ENCODE results near the gene SDR9C7. TPM values are rescaled to one million over a fixed set of nuclear protein-coding genes. Genes with fewer than 3 reads are reported as not detected.
"Not testable (repeated sequence)": the region's sequence is repeated elsewhere in the genome, so short reads cannot be mapped to it uniquely, and the experiment has no call there.

The SDR9C7 gene
- total and polyA plus RNA-seq, 12 donors: 0.06 TPM; not detected in 11

GRCh38 chr12:56908136-56908535, 26.1 kb downstream of the SDR9C7 start:
- no peak overlapping the region for H3K4me3 ChIP-seq
- intact Hi-C loops (cut with DNase I): no loop called here
- DNase-seq: no peak
- H3K27me3 ChIP-seq: no peaks in the 10 kb centered on the region
- H3K36me3 ChIP-seq (replicated peaks in 1 of 2): no peaks in the 10 kb centered on the region
- TF ChIP-seq CTCF (IDR thresholded peaks at IDR 0.05) (no peak), POLR2A (IDR thresholded peaks at IDR 0.05) (no peak)
- no peaks in the 10 kb centered on the region for H3K4me1 ChIP-seq (replicated peaks in 1 of 2)
- H3K27ac ChIP-seq: no peak overlapping the region
- 74 to 88% (median 79%) methylated on average over 3 to 5 of the region's 5 CpGs; no CpG with 5 or more reads in 1 of the 4 donors for WGBS, 4 donors
- no peaks in the 10 kb centered on the region for H3K9me3 ChIP-seq (replicated peaks in 1 of 3)

- no peak for TF ChIP-seq POLR2A (IDR thresholded peaks at IDR 0.05)
- TF ChIP-seq CTCF (IDR thresholded peaks at IDR 0.05): no peak
- Histone ChIP-seq H3K36me3 (replicated peaks in 1 of 2) (no peaks in the 10 kb centered on the region), H3K9me3 (replicated peaks in 1 of 3) (peaks cover 0 to 6% (median 0%) of the 10 kb centered on the region in 3 donors), H3K4me1 (replicated peaks in 1 of 2) (no peaks in the 10 kb centered on the region), H3K27ac (no peak overlapping the region), H3K4me3 (no peak overlapping the region), H3K27me3 (no peaks in the 10 kb centered on the region)
- DNase-seq: no peak
- 68 to 84% (median 77%) methylated on average over 1 of the region's 1 CpG for WGBS, 4 donors
- intact Hi-C loops (cut with DNase I): no loop called here
These were observed 28.4 kb downstream of the SDR9C7 start for GRCh38 chr12:56905852-56906251.

GRCh38 chr12:56903374-56903773, 30.8 kb downstream of the SDR9C7 start:
- Histone ChIP-seq H3K4me1 (replicated peaks in 1 of 2) (no peaks in the 10 kb centered on the region), H3K27me3 (no peaks in the 10 kb centered on the region), H3K36me3 (replicated peaks in 1 of 2) (no peaks in the 10 kb centered on the region), H3K4me3 (no peak overlapping the region), H3K27ac (no peak overlapping the region), H3K9me3 (replicated peaks in 1 of 3) (peaks cover 0 to 13% (median 0%) of the 10 kb centered on the region in 3 donors)
- TF ChIP-seq CTCF (IDR thresholded peaks at IDR 0.05) (no peak), POLR2A (IDR thresholded peaks at IDR 0.05) (no peak)
- intact Hi-C loops (cut with DNase I): no loop called here
- WGBS, 4 donors: 33 to 53% (median 44%) methylated on average over 1 of the region's 1 CpG
- no peak for DNase-seq

- H3K4me1 ChIP-seq (replicated peaks in 1 of 2); H3K27ac ChIP-seq; DNase-seq; intact Hi-C loops (cut with DNase I); H3K27me3 ChIP-seq; H3K4me3 ChIP-seq; H3K36me3 ChIP-seq (replicated peaks in 1 of 2): not testable (repeated sequence)
- H3K9me3 ChIP-seq (replicated peaks in 1 of 3): peaks cover 0 to 13% (median 0%) of the 10 kb centered on the region in 3 donors
These were observed 32.9 kb downstream of the SDR9C7 start for GRCh38 chr12:56901313-56901712.

- 81 to 100% (median 86%) methylated on average over 1 to 5 of the region's 5 CpGs for WGBS, 4 donors
- no peak for DNase-seq
- intact Hi-C loops (cut with DNase I): no loop called here
- no peaks in the 10 kb centered on the region for H3K27me3 ChIP-seq
- no peak for TF ChIP-seq CTCF (IDR thresholded peaks at IDR 0.05)
- no peaks in the 10 kb centered on the region for H3K36me3 ChIP-seq (replicated peaks in 1 of 2)
- H3K4me1 ChIP-seq (replicated peaks in 1 of 2): no peaks in the 10 kb centered on the region
- peaks cover 0 to 13% (median 0%) of the 10 kb centered on the region in 3 donors for H3K9me3 ChIP-seq (replicated peaks in 1 of 3)
- H3K27ac ChIP-seq: no peak overlapping the region
- H3K4me3 ChIP-seq: no peak overlapping the region
These were observed 33.6 kb downstream of the SDR9C7 start for GRCh38 chr12:56900583-56900982.
